HEK293 (cell line): ENCODE results near the gene UBA3.

Experiments used
- CTCF ChIA-PET: fragments of 350-600 bp; formaldehyde crosslinking; extraction: SDS; loops from one replicate; lab custom pipeline; 2021; ENCODE audit warnings: antibody characterized with exemption; lab: Yijun Ruan, JAX
- POLR2A ChIA-PET: fragments of 300-600 bp; formaldehyde crosslinking; extraction: SDS; loops from one replicate; lab custom pipeline; 2020; ENCODE audit warnings: antibody characterized with exemption, inconsistent platforms; lab: Yijun Ruan, JAX
- H3K27ac ChIP-seq: fragments of 200-500 bp; sonication (Bioruptor generic); 2 replicates; pipeline ENCODE4 v1.5.1; 2014; ENCODE audit warnings: low read depth, low read length, control low read depth, inconsistent platforms; ENCODE audit errors: extremely low read depth
- H3K36me3 ChIP-seq, 2 experiments: fragments of 200-500 bp in 1 of 2; sonication (Bioruptor generic) in 1 of 2; 1 replicate in 1 of 2; 2 replicates in 1 of 2; pipeline ENCODE4 v1.5.1; 2014 to 2017; ENCODE audit warnings: inconsistent platforms in 2 of 2, low read length in 2 of 2; ENCODE audit not compliant: control insufficient read depth in 2 of 2, insufficient read depth in 1 of 2
- H3K4me1 ChIP-seq: fragments of 200-500 bp; sonication (Bioruptor generic); 2 replicates; pipeline ENCODE4 v1.5.1; 2014; ENCODE audit warnings: mild to moderate bottlenecking, low read length, inconsistent platforms; ENCODE audit not compliant: control insufficient read depth, insufficient read depth
- H3K4me3 ChIP-seq: 2 replicates; pipeline ENCODE4 v1.5.1; 2011; ENCODE audit warnings: low read depth, mild to moderate bottlenecking, control low read depth, low read length, moderate library complexity
- H3K9me3 ChIP-seq: fragments of 200-500 bp; sonication (Bioruptor generic); 2 replicates; pipeline ENCODE4 v1.5.1; 2014; ENCODE audit warnings: low read depth, low read length, inconsistent platforms; ENCODE audit not compliant: control insufficient read depth, insufficient read depth
- EGR2 ChIP-seq: fragments of 450-650 bp; formaldehyde crosslinking; IDR thresholded peaks from 2 replicates; pipeline ENCODE4 v1.5.1; 2016; ENCODE audit warnings: low read depth, missing biosample characterization, missing genetic modification characterization
- KLF16 ChIP-seq: fragments of 450-650 bp; formaldehyde crosslinking; IDR thresholded peaks from 2 replicates; pipeline ENCODE4 v1.5.1; 2017; ENCODE audit warnings: missing biosample characterization, missing genetic modification characterization
- KLF7 ChIP-seq: fragments of 450-650 bp; formaldehyde crosslinking; IDR thresholded peaks from 2 replicates; pipeline ENCODE4 v1.5.1; 2016; ENCODE audit warnings: missing biosample characterization, missing genetic modification characterization, borderline replicate concordance
- MZF1 ChIP-seq: fragments of 450-650 bp; formaldehyde crosslinking; IDR thresholded peaks from 2 replicates; pipeline ENCODE4 v1.5.1; 2017; ENCODE audit warnings: missing biosample characterization, missing genetic modification characterization, borderline replicate concordance
- OVOL3 ChIP-seq: fragments of 450-650 bp; formaldehyde crosslinking; IDR thresholded peaks from 2 replicates; pipeline ENCODE4 v1.5.1; 2016; ENCODE audit warnings: missing biosample characterization, missing genetic modification characterization
- REPIN1 ChIP-seq: fragments of 450-650 bp; formaldehyde crosslinking; IDR thresholded peaks from 2 replicates; pipeline ENCODE4 v1.5.1; 2017; ENCODE audit warnings: missing biosample characterization, missing genetic modification characterization, low read depth
- TSHZ1 ChIP-seq: fragments of 450-650 bp; formaldehyde crosslinking; IDR thresholded peaks from 2 replicates; pipeline ENCODE4 v1.5.1; 2016; ENCODE audit warnings: missing biosample characterization, missing genetic modification characterization, borderline replicate concordance
- ZBTB11 ChIP-seq: fragments of 450-650 bp; formaldehyde crosslinking; conservative IDR thresholded peaks from 2 replicates; pipeline ENCODE4 v1.5.1; 2016; ENCODE audit warnings: low read depth, missing biosample characterization, missing genetic modification characterization
- ZNF121 ChIP-seq: fragments of 450-650 bp; formaldehyde crosslinking; IDR thresholded peaks from 2 replicates; pipeline ENCODE4 v1.5.1; 2016; ENCODE audit warnings: missing biosample characterization, missing genetic modification characterization
- ZNF140 ChIP-seq: fragments of 450-650 bp; formaldehyde crosslinking; IDR thresholded peaks from 2 replicates; pipeline ENCODE4 v1.5.1; 2016; ENCODE audit warnings: missing biosample characterization, missing genetic modification characterization
- ZNF19 ChIP-seq: fragments of 450-650 bp; formaldehyde crosslinking; IDR thresholded peaks from 2 replicates; pipeline ENCODE4; 2016; ENCODE audit warnings: missing biosample characterization, missing genetic modification characterization, low read depth
- ZNF335 ChIP-seq: fragments of 450-650 bp; formaldehyde crosslinking; conservative IDR thresholded peaks from 2 replicates; pipeline ENCODE4 v1.5.1; 2016; ENCODE audit warnings: missing biosample characterization, missing genetic modification characterization
- ZNF350 ChIP-seq: fragments of 450-650 bp; formaldehyde crosslinking; IDR thresholded peaks from 2 replicates; pipeline ENCODE4 v1.5.0; 2017; ENCODE audit warnings: missing biosample characterization, mild to moderate bottlenecking, missing genetic modification characterization
- ZNF398 ChIP-seq: fragments of 450-650 bp; formaldehyde crosslinking; IDR thresholded peaks from 2 replicates; pipeline ENCODE4 v1.5.1; 2017; ENCODE audit warnings: missing biosample characterization, missing genetic modification characterization
- ZNF404 ChIP-seq: fragments of 450-650 bp; formaldehyde crosslinking; IDR thresholded peaks from 2 replicates; pipeline ENCODE4 v1.5.1; 2017; ENCODE audit warnings: missing biosample characterization, missing genetic modification characterization
- ZNF501 ChIP-seq: fragments of 450-650 bp; formaldehyde crosslinking; IDR thresholded peaks from 2 replicates; pipeline ENCODE4 v1.5.1; 2016; ENCODE audit warnings: missing biosample characterization, missing genetic modification characterization
- ZNF626 ChIP-seq: fragments of 450-650 bp; sonication (Bioruptor Pico); formaldehyde crosslinking; IDR thresholded peaks from 2 replicates; pipeline ENCODE4 v1.5.1; 2018; ENCODE audit warnings: missing biosample characterization, missing genetic modification characterization, inconsistent platforms
- ZNF670 ChIP-seq: fragments of 450-650 bp; formaldehyde crosslinking; IDR thresholded peaks from 2 replicates; pipeline ENCODE4 v1.5.1; 2016; ENCODE audit warnings: missing biosample characterization, missing genetic modification characterization, low read depth
- ZNF76 ChIP-seq: fragments of 450-650 bp; formaldehyde crosslinking; IDR thresholded peaks from 2 replicates; pipeline ENCODE4; 2016; ENCODE audit warnings: low read depth, missing biosample characterization, missing genetic modification characterization, borderline replicate concordance
- ZSCAN16 ChIP-seq: fragments of 450-650 bp; formaldehyde crosslinking; IDR thresholded peaks from 2 replicates; pipeline ENCODE4 v1.5.1; 2016; ENCODE audit warnings: missing biosample characterization, missing genetic modification characterization
- TF ChIP-seq, protein P1 (sequence below): fragments of 450-650 bp; formaldehyde crosslinking; IDR thresholded peaks from 2 replicates; pipeline ENCODE4 v1.5.1; 2016; ENCODE audit warnings: missing biosample characterization, missing genetic modification characterization
- TF ChIP-seq, protein P2 (sequence below): fragments of 450-650 bp; formaldehyde crosslinking; IDR thresholded peaks from 2 replicates; pipeline ENCODE4 v1.5.1; 2017; ENCODE audit warnings: missing biosample characterization, missing genetic modification characterization

UBA3 gene

GRCh38 chr3:69108811-69109210 lies 28.6 kb upstream of the UBA3 start:
- no peak overlapping the region for H3K27ac ChIP-seq
- no peaks in the 10 kb centered on the region for H3K9me3 ChIP-seq
- TF ChIP-seq, protein P1, sequence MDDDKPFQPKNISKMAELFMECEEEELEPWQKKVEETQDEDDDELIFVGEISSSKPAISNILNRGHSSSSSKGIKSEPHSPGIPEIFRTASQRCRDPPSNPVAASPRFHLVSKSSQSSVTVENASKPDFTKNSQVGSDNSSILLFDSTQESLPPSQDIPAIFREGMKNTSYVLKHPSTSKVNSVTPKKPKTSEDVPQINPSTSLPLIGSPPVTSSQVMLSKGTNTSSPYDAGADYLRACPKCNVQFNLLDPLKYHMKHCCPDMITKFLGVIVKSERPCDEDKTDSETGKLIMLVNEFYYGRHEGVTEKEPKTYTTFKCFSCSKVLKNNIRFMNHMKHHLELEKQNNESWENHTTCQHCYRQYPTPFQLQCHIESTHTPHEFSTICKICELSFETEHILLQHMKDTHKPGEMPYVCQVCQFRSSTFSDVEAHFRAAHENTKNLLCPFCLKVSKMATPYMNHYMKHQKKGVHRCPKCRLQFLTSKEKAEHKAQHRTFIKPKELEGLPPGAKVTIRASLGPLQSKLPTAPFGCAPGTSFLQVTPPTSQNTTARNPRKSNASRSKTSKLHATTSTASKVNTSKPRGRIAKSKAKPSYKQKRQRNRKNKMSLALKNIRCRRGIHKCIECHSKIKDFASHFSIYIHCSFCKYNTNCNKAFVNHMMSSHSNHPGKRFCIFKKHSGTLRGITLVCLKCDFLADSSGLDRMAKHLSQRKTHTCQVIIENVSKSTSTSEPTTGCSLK (tag by site-specific recombination): no peak
- TF ChIP-seq, protein P2, sequence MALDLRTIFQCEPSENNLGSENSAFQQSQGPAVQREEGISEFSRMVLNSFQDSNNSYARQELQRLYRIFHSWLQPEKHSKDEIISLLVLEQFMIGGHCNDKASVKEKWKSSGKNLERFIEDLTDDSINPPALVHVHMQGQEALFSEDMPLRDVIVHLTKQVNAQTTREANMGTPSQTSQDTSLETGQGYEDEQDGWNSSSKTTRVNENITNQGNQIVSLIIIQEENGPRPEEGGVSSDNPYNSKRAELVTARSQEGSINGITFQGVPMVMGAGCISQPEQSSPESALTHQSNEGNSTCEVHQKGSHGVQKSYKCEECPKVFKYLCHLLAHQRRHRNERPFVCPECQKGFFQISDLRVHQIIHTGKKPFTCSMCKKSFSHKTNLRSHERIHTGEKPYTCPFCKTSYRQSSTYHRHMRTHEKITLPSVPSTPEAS (tag by site-specific recombination): no peak
- TF ChIP-seq MZF1 (tag by site-specific recombination): no peak
- no peak for TF ChIP-seq ZNF670 (tag by site-specific recombination)
- TF ChIP-seq ZNF335 (tag by site-specific recombination): no peak
- no peak for TF ChIP-seq TSHZ1
- TF ChIP-seq ZNF140: no peak
- no peak for TF ChIP-seq EGR2 (tag by site-specific recombination)
- TF ChIP-seq ZNF350: no peak
- TF ChIP-seq OVOL3 (tag by site-specific recombination): no peak
- TF ChIP-seq ZNF398 (tag by site-specific recombination): no peak
- no peak for TF ChIP-seq ZSCAN16
- no peak for TF ChIP-seq ZNF121 (tag by site-specific recombination)
- peaks cover 0 to 20% of the 10 kb centered on the region in 2 experiments; a peak in 1 of 3 replicates for H3K36me3 ChIP-seq
- H3K4me1 ChIP-seq: no peaks in the 10 kb centered on the region
- ChIA-PET POLR2A (no interaction called here), CTCF (interaction anchor here (0.6 to 0.7 kb wide), 2 partner anchors 48 to 345 kb away, joined by 3 read pairs; no protein-coding TSS in a partner anchor)
- H3K4me3 ChIP-seq: no peak overlapping the region

DNA sequence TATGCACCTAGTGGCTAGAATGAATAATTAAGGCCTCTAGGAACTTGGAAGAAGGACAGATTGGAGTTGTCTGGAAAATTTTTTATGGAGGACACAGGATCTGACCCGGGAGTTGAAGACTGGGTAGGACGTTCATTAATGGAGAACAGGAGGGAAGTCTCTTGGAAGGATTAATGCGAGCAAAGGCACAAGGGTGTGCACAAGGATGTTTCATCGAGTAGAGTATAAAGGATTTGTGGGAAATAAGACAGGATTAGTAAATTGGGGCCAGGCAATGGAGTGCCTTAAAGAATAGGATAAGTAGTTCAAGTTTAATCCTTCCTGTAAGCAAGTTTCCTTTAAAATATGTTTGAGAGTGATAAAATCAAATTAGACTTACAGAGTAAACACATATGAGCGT lies 27.7 kb upstream of the UBA3 start:
- POLR2A ChIA-PET: no interaction called here
- no peaks in the 10 kb centered on the region for H3K4me1 ChIP-seq
- TF ChIP-seq ZNF76: no peak
- TF ChIP-seq KLF16: no peak
- no peak for TF ChIP-seq ZNF501
- TF ChIP-seq ZNF626: no peak
- TF ChIP-seq KLF7: no peak
- TF ChIP-seq ZNF19 (tag by site-specific recombination): no peak
- TF ChIP-seq REPIN1: no peak
- no peak for TF ChIP-seq ZBTB11 (tag by site-specific recombination)
- TF ChIP-seq ZNF404 (tag by site-specific recombination): no peak
- no peaks in the 10 kb centered on the region for H3K9me3 ChIP-seq
- CTCF ChIA-PET: interaction anchor here (0.5 to 2.5 kb wide), 2 partner anchors 11 to 302 kb away, joined by 3 to 11 read pairs; no protein-coding TSS in a partner anchor
- peaks cover 0 to 30% of the 10 kb centered on the region in 2 experiments; a peak in 1 of 3 replicates for H3K36me3 ChIP-seq
- no peak overlapping the region for H3K4me3 ChIP-seq
- no peak overlapping the region for H3K27ac ChIP-seq
